OCI-LY7 (cell line): ENCODE data around the gene CNTN5.

ENCODE experiments used
- CTCF ChIP-seq: fragments of 200-600 bp; sonication (generic); conservative IDR thresholded peaks from 2 replicates; pipeline ENCODE4 v1.5.1; 2014; ENCODE audit warnings: mild to moderate bottlenecking, antibody characterized with exemption, low read length, moderate library complexity, mixed read lengths
- EZH2phosphoT487 ChIP-seq: fragments of 200-600 bp; sonication (generic); IDR thresholded peaks from 2 replicates; pipeline ENCODE4 v1.6.1; 2018; ENCODE audit warnings: low read depth, borderline replicate concordance, mild to moderate bottlenecking, mixed run types, antibody characterized with exemption, low read length, moderate library complexity, mixed read lengths

GRCh38 chr11:99920956-99921355 is 900.2 kb downstream of the CNTN5 start:
- TF ChIP-seq CTCF (no peak), EZH2phosphoT487 (no peak)
